SH-SY5Y (cell line): Measurements from ENCODE around the gene DUT.

Source experiments
- GATA2 ChIP-seq: IDR thresholded peaks from 2 replicates; pipeline ENCODE4 v1.6.1; 2011; ENCODE audit warnings: mild to moderate bottlenecking, low read depth, low read length
- GATA3 ChIP-seq: IDR thresholded peaks from 2 replicates; pipeline ENCODE4 v1.6.1; 2011; ENCODE audit warnings: low read depth, mild to moderate bottlenecking, low read length, moderate library complexity

- TF ChIP-seq GATA2 (no peak), GATA3 (no peak)
Observed at GRCh38 chr15:48365575-48365974, 34.3 kb downstream of the DUT start.
